PC-3 (cell line): ENCODE results near the gene PFKM. TPM values are rescaled to one million over a fixed set of nuclear protein-coding genes. Genes with fewer than 3 reads are reported as not detected.

Experiments used
- ATAC-seq: fragments of 200-7000 bp; cut with Tn5 transposase; 2 replicates; pipeline ENCODE4 v1.9.1; 2020; ENCODE audit warnings: mild to moderate bottlenecking, moderate library complexity
- BruUV-seq: library from RNA; stranded (reverse); fragments of 400-500 nt; replicated peaks from 2 replicates; lab custom pipeline; 2021; lab: Mats Ljungman, UMichigan
- CTCF ChIA-PET: fragments of 300-600 bp; sonication (Branson Sonifier 250); formaldehyde crosslinking; loops from one replicate; lab custom pipeline; 2022; ENCODE audit warnings: antibody characterized with exemption; lab: Charles Lee
- POLR2A ChIA-PET: fragments of 300-600 bp; sonication (Branson Sonifier 250); formaldehyde crosslinking; loops from one replicate; lab custom pipeline; 2022; ENCODE audit warnings: antibody characterized with exemption; ENCODE audit not compliant: unreplicated experiment; lab: Charles Lee
- DNase-seq: peaks from one replicate; pipeline ENCODE4 v3.0.0-alpha.2; 2015
- H2AFZ ChIP-seq: fragments of 300-600 bp; sonication (generic); 2 replicates; pipeline ENCODE4 v1.6.0; 2016; ENCODE audit warnings: antibody characterized with exemption, low read length
- H3F3A ChIP-seq: fragments of 300-600 bp; sonication (generic); one replicate; pipeline ENCODE4 v1.6.0; 2017; ENCODE audit warnings: antibody characterized with exemption, low read length, control low read depth, mild to moderate bottlenecking; ENCODE audit not compliant: unreplicated experiment
- H3K27ac ChIP-seq: fragments of 300-600 bp; sonication (generic); 2 replicates; pipeline ENCODE4 v1.5.1; 2016; ENCODE audit warnings: mild to moderate bottlenecking, low read length
- H3K27me3 ChIP-seq: fragments of 300-600 bp; sonication (generic); 2 replicates; pipeline ENCODE4 v1.6.1; 2016; ENCODE audit warnings: low read length, mixed read lengths
- H3K36me3 ChIP-seq: fragments of 300-600 bp; sonication (generic); 2 replicates; pipeline ENCODE4 v1.6.1; 2016; ENCODE audit warnings: low read depth, mixed run types, low read length, mixed read lengths
- H3K4me1 ChIP-seq: fragments of 300-600 bp; sonication (generic); 2 replicates; pipeline ENCODE4 v1.5.1; 2016; ENCODE audit warnings: low read length; ENCODE audit not compliant: insufficient read depth
- H3K4me2 ChIP-seq: fragments of 300-600 bp; sonication (generic); 2 replicates; pipeline ENCODE4 v1.6.0; 2016; ENCODE audit warnings: low read length
- H3K4me3 ChIP-seq: fragments of 300-600 bp; sonication (generic); 2 replicates; pipeline ENCODE4 v1.5.1; 2016; ENCODE audit warnings: mild to moderate bottlenecking, low read length, mixed read lengths
- H3K79me2 ChIP-seq: fragments of 300-600 bp; sonication (generic); 2 replicates; pipeline ENCODE4 v1.6.1; 2017; ENCODE audit warnings: low read length, mixed read lengths
- H3K9ac ChIP-seq: fragments of 300-600 bp; sonication (generic); 2 replicates; pipeline ENCODE4 v1.6.0; 2016; ENCODE audit warnings: mild to moderate bottlenecking, low read length
- H3K9me2 ChIP-seq: fragments of 300-600 bp; sonication (generic); replicated peaks from 2 replicates; pipeline ENCODE4 v1.6.1; 2016; ENCODE audit warnings: mixed run types, low read length, mixed read lengths
- H3K9me3 ChIP-seq: fragments of 300-600 bp; sonication (generic); 2 replicates; pipeline ENCODE4 v1.6.1; 2016; ENCODE audit warnings: low read length, mixed read lengths
- H4K20me1 ChIP-seq: fragments of 300-600 bp; sonication (generic); 2 replicates; pipeline ENCODE4 v1.6.1; 2016; ENCODE audit warnings: low read length, mixed read lengths
- CTCF ChIP-seq: fragments of 300-600 bp; sonication (generic); conservative IDR thresholded peaks from 2 replicates; pipeline ENCODE4 v1.5.1; 2017; ENCODE audit warnings: antibody characterized with exemption, low read depth, mild to moderate bottlenecking, low read length
- EZH2 ChIP-seq: fragments of 300-600 bp; sonication (generic); IDR thresholded peaks from one replicate; pipeline ENCODE4 v1.6.1; 2017; ENCODE audit warnings: antibody characterized with exemption, mild to moderate bottlenecking, low read length; ENCODE audit not compliant: unreplicated experiment
- EZH2phosphoT487 ChIP-seq: fragments of 300-600 bp; sonication (generic); IDR thresholded peaks from 2 replicates; pipeline ENCODE4 v1.6.1; 2018; ENCODE audit warnings: mild to moderate bottlenecking, antibody characterized with exemption, low read length, borderline replicate concordance
- intact Hi-C: fragments of 100-400 bp; cut with micrococcal nuclease; formaldehyde crosslinking; loops from 2 replicates; pipeline ENCODE4 v1.9.0; 2023
- total RNA-seq: library from RNA; depleted of rRNA; stranded (reverse); fragments of >200 nt; gene quantifications from 2 replicates; pipeline ENCODE4 v1.2.3, GENCODE V29; 2014

PFKM gene
- total RNA-seq, 1 experiment from 2014 or later: 62.2 TPM

- intact Hi-C loops: no loop called here
- Histone ChIP-seq H2AFZ (no peak overlapping the region), H3K36me3 (no peaks in the 10 kb centered on the region), H3K4me3 (no peak overlapping the region), H3K9me3 (no peaks in the 10 kb centered on the region), H3F3A (no peaks in the 10 kb centered on the region), H3K79me2 (peaks cover 15% of the 10 kb centered on the region), H3K9ac (no peak overlapping the region), H3K9me2 (no peaks in the 10 kb centered on the region), H3K27ac (no peak overlapping the region), H4K20me1 (no peaks in the 10 kb centered on the region), H3K4me2 (no peak overlapping the region), H3K27me3 (no peaks in the 10 kb centered on the region), H3K4me1 (peaks cover 16% of the 10 kb centered on the region)
- ChIA-PET CTCF (no interaction called here), POLR2A (no interaction called here)
- BruUV-seq: no TSS peak
- TF ChIP-seq EZH2: no peak
- no peak for TF ChIP-seq EZH2phosphoT487
- TF ChIP-seq CTCF: no peak
- ATAC-seq (no peak), DNase-seq (no peak)
Measured at GRCh38 chr12:48115957-48116356, 3.2 kb upstream of the PFKM start.

GRCh38 chr12:48118284-48118871 is 786 bp upstream of the PFKM start:
- Histone ChIP-seq H3K4me1 (peaks cover 15% of the 10 kb centered on the region), H3K9me2 (no peaks in the 10 kb centered on the region), H4K20me1 (no peaks in the 10 kb centered on the region), H3K9me3 (no peaks in the 10 kb centered on the region), H3K9ac (no peak overlapping the region), H3K4me3 (peak overlapping the region; percentile 87), H3K4me2 (peak overlapping the region; percentile 98), H3K27ac (no peak overlapping the region), H3K27me3 (no peaks in the 10 kb centered on the region), H3K36me3 (peaks cover 5% of the 10 kb centered on the region; the same call in 1 of the 2 replicates), H2AFZ (peak overlapping the region; percentile 83), H3F3A (no peaks in the 10 kb centered on the region), H3K79me2 (peaks cover 28% of the 10 kb centered on the region)
- DNase-seq: peak; percentile 15
- peak; percentile 16 for ATAC-seq
- TF ChIP-seq CTCF (no peak), EZH2 (no peak)
- POLR2A ChIA-PET: interaction anchor here (0.5 to 0.9 kb wide), 2 partner anchors 79 to 1159 kb away, joined by 3 to 5 read pairs; no protein-coding TSS in a partner anchor
- intact Hi-C loops: loop anchor here (2.0 kb wide), 1 partner anchor 14 kb away; no protein-coding TSS in a partner anchor
- CTCF ChIA-PET: no interaction called here
- BruUV-seq: TSS peak; percentile 24

GRCh38 chr12:48119834-48120195 is 651 bp downstream of the PFKM start:
- no peak; the same call in 1 of the 2 replicates for ATAC-seq
- Histone ChIP-seq H3K9ac (peak overlapping the region; percentile 80), H3K4me3 (peak overlapping the region; percentile 87), H3K79me2 (peaks cover 28% of the 10 kb centered on the region), H2AFZ (peak overlapping the region; percentile 83), H3F3A (no peaks in the 10 kb centered on the region), H3K4me2 (peak overlapping the region; percentile 98), H3K9me3 (no peaks in the 10 kb centered on the region), H3K4me1 (peaks cover 15% of the 10 kb centered on the region), H3K36me3 (peaks cover 5% of the 10 kb centered on the region; the same call in 1 of the 2 replicates), H4K20me1 (no peaks in the 10 kb centered on the region), H3K9me2 (no peaks in the 10 kb centered on the region), H3K27me3 (no peaks in the 10 kb centered on the region), H3K27ac (no peak overlapping the region)
- CTCF ChIA-PET: interaction anchor here (0.5 kb wide), 1 partner anchor 156 kb away, joined by 3 read pairs; the partner anchor contains the start of gene TMEM106C
- DNase-seq: no peak
- no TSS peak for BruUV-seq
- intact Hi-C loops: loop anchor here (2.0 kb wide), 1 partner anchor 15 kb away; no protein-coding TSS in a partner anchor
- POLR2A ChIA-PET: no interaction called here
- TF ChIP-seq EZH2 (no peak), EZH2phosphoT487 (no peak), CTCF (no peak)
